Heart left ventricle (tissue), 13 donors: ENCODE results near the gene MSI2.

ENCODE experiments used
- POLR2A ChIP-seq, 2 donors: fragments of 450-650 bp; IDR thresholded peaks; one replicate each; pipeline ENCODE4 v1.6.1; 2017; ENCODE audit warnings: antibody characterized with exemption in 2 of 2, mild to moderate bottlenecking in 2 of 2, moderate library complexity in 2 of 2
- TF ChIP-seq, protein P1 (sequence below), 12 donors: fragments of 200-600 bp; sonication (generic) in 4 of 12; IDR thresholded peaks; one replicate each; pipeline versions ENCODE4 v1.5.0 to v1.8.0; 2018 to 2022; ENCODE audit warnings: antibody characterized with exemption in 12 of 12, mild to moderate bottlenecking in 5 of 12
- donor health status: ischemic (EF 13 %, LVEDD 7.1; RV severe dilation, severe dysfunction).
- donor health status: DM: no; HTN: yes; CAD: no.
- donor health status: DM: no; HTN: no; CAD: no.
- donor health status: ischemic (EF 25% LVEDD 6.9; RV normal size, moderate dysfunction).
- donor health status: ischemic (EF 25% LVEDD 5.7; RV mildly dilated, moderate dysfunction).
- donor health status: ischemic (EF 35%, LVEDD 5.7; RV mildly dilated, moderate dysfunction).
- donor health status: nonischemic (EF 11% LVEDD 7.7; RV severe dilation, severe dysfunction).
- donor health status: DM: yes; HTN: yes; CAD: no.
- donor health status: PGD.
- donor health status: ischemic (EF 29% LVEDD 5.4; RV normal size, mild dysfunction).
- donor health status: nonischemic (EF 23%, LVEDD 6.1; RV moderate dilation, normal function).

GRCh38 chr17:57579245-57579644 lies 322.9 kb downstream of the MSI2 start:
- TF ChIP-seq, protein P1, sequence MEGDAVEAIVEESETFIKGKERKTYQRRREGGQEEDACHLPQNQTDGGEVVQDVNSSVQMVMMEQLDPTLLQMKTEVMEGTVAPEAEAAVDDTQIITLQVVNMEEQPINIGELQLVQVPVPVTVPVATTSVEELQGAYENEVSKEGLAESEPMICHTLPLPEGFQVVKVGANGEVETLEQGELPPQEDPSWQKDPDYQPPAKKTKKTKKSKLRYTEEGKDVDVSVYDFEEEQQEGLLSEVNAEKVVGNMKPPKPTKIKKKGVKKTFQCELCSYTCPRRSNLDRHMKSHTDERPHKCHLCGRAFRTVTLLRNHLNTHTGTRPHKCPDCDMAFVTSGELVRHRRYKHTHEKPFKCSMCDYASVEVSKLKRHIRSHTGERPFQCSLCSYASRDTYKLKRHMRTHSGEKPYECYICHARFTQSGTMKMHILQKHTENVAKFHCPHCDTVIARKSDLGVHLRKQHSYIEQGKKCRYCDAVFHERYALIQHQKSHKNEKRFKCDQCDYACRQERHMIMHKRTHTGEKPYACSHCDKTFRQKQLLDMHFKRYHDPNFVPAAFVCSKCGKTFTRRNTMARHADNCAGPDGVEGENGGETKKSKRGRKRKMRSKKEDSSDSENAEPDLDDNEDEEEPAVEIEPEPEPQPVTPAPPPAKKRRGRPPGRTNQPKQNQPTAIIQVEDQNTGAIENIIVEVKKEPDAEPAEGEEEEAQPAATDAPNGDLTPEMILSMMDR (IDR thresholded peaks at IDR 0.05): no peak
- no peak for TF ChIP-seq POLR2A (IDR thresholded peaks at IDR 0.05)
